HG03095 (cell line): ENCODE measurements around the gene ZDHHC4.
A peak's percentile ranks its signal among the peaks of the same experiment; 100 is the strongest.

Experiments
- ATAC-seq: cut with Tn5 transposase; IDR thresholded peaks from one replicate; pipeline ENCODE4 v1.9.1; 2021; ENCODE audit warnings: moderate library complexity; ENCODE audit not compliant: unreplicated experiment

Gene ZDHHC4

DNA sequence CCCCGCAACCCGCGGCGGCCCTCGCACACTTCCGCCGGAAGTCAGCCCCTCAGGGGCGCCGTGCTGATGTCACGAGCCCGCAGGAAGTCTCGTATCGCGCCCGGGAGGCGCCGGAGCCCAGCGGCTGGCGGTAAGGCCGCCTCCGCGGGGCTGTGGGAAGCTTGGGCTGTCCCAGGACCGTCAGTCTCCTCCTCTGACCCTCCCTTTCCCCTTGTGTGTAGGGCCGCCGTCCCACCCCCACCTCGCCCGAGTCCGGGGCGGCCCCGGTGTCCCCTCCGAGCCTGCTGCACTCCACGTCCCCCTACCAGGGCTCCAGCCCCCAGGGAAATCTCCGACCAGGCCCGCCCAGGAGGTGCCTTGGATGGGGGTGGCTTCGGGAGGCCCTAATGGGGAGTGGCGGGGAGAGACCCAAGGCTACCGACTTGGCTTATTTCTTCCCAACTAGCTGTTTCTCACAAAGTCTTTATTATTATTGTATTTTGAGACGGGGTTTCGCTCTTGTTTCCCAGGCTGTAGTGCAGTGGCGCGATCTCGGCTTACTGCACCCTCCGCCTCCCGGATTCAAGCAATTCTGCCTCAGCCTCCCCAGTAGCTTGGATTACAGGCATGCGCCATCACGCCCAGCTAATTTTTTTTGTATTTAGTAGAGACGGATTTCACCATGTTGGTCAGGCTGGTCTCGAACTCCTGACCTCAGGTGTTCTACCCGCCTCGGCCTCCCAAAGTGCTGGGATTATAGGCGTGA, at the start of gene ZDHHC4:
Gene ZDHHC4 (plus strand): TSS at position 86 of the 745 bp plus-strand sequence. CDS start 3,108 bp downstream, outside the sequence.
- ATAC-seq = peak; percentile 97

DNA sequence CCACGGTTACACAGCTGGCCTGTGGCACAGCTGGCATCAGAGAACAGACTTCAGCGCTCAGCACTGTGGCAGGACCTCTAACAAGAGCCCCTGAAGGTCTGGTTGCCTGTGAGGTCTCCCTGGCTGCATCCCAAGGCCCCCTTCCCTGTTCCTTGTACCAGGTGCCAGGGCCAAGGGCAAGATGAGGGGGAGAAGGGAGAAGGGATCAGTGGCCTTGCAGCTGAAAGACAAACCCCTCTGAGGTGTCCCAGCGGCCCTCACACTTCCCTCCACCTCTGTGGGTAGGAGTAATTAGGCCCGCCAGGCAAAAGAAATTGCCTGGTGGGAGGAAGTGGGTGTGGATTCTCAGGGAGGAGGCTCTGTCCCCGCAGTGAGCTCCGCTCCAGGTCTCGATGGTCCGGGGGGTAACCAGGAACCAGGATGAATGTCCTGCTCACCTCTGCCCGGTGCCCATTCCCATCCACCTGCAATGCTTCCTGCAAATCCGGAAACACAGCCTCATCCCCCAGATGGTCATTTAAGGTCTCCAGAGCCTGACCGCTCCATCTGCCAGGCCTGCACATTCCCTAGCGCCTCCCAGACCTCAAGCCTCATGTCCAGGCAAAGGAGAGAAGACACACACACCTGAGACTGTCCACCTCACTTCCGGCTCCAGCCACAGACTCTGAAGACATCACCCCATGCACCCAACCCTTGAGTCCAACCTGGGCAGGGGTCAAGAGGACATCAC, 48.7 kb upstream of the ZDHHC4 start:
- ATAC-seq = no peak

DNA sequence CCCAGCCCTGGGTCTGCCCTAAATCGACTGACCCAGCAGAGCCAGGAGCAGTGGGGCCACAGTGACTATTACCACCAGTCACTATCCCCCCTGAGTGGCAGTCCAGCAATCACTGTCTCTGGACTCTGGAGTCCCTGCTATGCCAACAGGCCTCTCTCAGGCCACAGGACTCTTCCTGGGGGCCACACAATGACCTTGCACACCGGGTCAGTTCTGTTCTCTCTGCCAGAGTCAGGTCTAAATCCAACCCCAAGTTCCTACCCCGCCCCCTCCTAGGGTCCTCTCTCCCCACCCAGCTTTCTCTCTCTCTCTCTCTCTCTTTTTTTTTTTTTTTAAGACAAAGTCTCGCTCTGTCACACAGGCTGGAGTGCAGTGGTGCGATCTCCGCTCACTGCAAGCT, 47.6 kb upstream of the ZDHHC4 start:
- ATAC-seq = no peak

DNA sequence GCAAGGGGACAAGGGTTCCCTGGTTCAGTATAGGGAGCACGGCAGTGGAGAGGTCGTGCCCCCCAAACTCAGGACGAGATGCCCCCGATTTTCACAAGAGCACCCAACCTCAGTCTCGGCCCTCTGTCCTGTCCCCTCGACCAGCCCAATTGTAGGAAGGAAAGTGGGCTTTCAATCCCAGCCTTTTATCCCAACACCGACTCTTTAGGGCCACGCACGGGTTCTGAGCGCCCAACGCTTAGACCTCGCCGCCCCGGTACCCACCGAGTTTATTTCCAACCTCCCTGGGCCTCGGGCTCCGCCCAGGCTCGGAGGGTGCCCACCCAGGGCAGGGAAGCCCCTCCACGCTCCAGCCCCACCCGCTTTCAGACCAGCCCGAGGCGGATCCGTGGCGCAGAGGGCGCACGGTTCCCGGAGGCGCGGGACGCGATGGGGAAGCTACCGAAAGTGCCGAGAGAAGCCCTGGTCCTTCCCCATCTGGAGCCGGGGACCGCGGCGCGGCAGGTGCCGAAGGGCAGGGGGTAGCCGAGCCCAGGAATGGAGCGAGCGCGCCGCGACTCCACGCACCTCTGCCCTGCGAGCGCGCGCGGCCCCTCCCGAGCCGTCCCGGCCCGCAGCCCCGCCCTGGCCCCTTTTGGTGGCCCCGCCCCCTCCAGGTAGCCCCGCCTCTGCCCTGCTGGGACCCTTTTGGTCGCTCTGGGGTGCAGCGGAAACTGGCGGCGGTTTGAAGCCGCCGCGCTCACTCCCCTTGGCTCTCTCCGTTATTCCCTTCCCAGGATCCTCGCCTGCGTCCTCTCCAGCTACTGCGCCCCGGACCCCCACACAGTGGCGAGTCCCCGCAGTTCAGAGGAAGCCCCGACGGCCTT, 46.4 kb upstream of the ZDHHC4 start:
- ATAC-seq = peak; percentile 57

DNA sequence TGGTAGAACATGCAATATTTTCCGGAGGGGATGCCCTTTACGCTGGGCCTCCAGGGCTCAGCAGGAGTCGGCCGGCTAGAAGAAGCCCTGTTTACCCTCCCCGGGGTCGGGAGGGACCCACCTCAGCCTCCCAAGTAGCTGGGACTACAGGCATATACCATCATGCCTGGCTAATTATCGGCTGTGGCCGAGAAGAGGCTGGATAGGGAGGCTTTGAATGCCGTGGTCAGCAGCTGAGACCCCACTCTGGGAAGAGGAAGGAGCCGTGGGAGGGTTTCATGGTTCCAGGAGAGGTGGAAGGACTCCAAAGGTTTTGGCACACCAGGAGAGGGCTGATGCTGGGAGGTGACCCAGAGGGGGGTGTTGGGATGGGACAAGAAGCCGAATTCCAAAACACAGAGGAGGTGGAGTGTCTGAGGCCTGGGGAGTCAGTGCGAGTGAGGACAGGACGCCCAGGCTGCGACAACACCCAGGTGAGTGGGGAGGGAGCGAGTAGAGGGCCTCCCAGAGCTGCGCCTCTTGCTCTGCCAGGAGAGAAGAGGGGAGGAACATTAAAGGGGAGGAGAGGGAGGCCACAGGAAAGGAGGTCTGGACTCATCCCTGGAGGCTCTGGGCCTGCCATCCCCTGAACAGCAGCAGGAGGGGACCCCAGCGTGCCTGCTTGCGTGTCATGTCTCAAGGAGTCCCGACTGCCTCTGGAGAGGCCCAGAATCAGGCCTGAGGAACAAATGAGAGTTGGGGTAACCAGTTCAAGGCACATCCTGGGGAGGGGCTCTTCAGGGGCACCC, 45.6 kb upstream of the ZDHHC4 start:
- no peak for ATAC-seq

DNA sequence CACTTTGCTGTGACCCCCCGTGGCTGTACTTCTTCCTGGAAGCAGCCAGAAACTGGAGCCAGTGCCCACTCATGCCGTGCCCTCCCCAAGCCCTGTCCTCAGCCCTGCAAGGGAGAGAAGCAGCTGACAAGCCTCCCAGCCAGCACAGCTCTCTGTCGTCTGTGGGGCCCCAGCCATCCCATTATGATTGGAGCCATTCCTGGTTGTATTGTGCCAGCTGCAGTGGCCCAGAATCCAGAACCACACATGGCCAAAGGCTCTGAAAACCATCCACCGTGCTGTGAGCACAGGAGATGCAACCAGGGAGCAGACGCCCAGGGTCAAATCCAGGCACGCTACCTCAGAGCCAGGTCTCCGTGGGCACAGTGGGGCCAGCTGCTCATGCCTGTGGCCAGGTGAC, 44.7 kb upstream of the ZDHHC4 start:
- ATAC-seq = no peak

DNA sequence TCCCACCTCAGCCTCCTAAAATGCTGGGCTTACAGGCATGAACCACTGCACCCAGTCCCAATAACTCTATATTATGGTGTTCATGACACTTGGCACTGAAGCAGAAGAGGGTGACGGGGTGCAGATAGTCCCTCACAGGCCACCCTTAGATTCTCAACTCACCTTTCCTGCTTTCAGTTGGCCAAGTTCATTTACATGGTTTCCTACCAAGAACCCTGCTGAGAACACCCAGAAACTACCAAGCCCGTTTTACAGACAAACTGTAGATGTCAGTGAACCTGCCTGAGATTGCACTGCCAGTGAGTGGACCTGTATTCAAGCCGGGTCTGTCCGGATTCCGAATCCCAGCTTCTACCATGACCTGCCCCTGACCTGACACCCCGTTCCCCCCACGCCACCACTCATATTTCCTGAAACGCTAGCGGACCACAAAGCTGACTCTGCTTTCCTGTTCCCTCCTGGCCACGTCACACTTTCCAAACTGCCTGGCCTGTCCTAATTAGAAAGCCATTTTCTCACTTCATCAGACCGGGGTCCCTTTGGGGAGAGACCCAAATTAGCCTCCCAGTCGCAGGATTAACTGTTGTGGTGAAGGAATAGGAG, 43.3 kb upstream of the ZDHHC4 start:
- ATAC-seq = no peak

DNA sequence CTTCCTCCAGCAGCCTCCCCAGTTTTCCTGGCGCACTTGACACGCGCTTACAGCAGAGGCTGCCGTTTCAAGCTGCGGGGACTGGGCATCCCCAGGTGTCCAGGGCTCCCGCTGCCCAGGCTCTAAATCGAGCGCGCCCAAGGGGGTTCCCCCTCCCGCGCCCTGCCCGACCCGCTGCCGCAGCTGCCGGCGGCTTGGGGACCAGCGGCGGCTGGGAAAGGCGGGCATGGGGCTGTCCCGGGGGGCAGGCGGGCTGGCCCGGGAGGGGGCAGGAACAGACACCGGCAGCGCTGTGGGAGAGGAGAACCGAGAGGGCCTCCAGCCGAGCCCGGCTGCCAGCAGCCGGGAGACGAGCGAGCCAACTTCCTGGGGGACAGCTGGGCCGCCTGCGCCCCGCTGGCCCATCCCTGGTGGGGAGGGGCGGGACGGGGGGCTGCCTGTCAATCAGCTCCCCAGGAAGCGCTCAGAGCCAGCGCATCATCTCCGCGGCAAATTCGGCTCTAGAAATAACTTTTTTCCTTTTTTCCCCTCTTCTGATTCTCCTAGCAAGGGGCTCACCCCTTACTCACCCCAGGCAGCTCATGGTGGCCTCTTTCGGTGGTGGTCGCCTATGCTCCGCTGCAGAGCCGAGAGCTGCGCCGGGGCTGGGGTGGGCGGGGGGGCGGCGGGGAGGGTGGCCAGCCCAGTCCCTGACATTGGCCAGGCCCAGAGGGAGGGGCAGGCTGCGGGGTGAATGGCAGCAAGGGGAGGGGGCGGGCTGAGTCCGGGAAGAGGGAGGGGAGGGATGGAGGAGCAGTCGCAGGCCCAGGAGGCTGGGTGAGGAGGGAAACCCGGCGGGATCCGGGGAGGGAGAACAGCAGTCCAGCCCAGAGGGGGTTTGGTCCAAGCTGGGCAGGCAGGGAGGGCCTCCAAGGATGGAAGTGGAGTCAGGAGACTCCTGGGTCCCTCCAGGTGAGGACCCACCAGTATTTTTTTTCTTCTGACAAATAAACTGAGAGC, 40.7 kb upstream of the ZDHHC4 start:
- no peak for ATAC-seq

DNA sequence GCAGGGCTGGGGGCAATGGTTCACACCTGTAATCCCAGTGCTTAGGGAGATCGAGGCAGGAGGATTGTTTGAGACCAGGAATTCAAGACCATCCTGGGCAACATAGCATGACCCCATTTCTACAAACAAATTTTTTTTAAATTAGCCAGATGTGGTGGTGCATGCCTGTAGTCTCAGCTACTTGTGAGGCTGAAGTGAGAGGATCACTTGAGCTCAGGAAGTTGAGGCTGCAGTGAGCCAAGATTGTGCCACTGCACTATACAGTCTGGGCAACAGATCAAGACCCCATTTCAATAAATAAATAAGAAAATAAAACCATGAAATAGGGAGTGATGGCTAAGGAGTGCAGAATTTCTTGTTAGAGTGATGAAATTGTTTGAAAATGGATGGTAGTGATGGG, 34.9 kb upstream of the ZDHHC4 start:
- no peak for ATAC-seq

DNA sequence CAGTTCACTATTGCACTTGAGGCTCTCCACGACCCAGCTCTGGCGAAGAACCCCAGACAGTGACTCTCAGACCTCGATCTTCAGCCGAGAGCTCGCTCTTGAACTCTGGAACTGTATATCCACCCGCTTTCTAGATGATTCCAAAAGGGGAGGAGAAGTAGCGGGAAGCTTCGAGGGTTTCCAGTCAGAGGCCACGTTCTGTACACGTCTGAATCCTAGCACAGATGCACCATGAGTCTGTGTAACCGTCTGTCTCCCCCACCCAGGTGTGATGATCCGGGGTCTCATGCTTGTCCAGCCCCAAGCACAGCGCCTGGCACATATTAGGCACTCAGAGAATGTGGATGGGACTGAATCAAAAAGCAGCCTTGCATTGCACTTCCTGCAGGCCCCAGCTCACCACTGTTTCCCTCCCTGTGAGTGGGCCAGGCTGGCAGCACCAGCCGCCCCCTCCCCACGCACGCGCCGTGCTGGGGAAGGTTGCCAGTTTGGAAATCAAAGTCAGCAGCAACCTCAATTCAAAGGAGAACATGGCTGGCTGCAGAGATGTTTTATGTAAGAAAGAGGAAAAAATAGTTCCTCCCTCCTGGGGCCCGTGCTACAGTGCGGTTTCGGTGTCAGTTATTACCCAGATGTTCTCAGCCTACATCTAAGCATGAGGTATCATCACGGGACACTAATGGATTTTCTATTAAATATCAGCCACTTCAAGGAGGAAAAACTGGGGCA, 31.7 kb upstream of the ZDHHC4 start:
- no peak for ATAC-seq

DNA sequence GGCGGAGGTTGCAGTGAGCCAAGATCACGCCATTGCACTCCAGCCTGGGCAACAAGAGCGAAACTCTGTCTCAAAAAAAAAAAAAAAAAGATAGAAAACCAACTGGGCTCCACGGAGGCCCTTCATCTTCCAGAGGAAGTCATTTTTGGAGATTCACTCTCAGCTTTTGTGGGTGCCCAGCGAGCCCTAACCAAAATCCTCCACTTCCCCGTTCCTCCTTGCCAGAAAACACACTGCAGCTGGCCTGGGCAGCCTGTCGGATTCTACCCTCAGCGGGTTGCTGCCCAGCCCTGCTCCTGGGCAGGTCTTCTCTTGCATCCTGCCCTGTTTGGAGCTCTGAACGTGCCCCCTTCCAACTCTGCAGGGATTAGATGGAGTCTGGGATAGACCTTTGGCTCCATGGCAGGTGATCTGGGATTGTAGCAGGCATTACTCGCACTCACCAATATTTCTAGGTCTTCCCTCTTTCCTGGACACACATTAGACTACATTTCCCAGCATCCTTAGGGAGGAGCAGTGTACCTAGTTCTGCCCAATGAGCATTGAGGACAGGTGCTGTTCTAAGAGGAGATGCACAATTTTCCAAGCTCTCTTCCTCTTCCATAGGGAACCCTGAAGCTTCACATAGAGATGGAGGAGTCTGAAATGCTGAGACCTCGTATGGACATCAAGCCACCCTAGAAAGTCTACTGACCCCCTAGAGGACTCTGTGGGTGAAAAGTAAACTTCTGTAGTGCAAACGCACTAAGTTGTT, 30.6 kb upstream of the ZDHHC4 start:
- ATAC-seq = no peak

DNA sequence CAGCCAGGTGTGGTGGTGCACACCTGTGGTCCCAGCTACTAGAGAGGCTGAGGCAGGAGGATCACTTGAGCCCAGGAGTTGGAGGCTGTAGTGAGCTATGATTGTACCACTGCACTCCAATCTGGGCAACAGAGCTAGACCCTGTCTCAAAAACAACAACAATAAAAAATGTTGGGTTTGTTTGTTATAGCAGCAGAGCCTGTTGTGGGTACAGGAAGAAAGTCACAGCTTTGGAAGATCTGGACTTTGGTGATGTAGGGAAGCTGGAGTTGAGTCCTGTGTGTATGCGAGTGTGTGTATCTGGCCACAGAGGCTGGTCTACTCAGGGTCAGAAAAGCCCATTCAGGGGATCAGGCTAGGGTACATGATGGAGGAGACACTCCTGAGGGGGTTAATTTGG, 29.9 kb upstream of the ZDHHC4 start:
- ATAC-seq = no peak

DNA sequence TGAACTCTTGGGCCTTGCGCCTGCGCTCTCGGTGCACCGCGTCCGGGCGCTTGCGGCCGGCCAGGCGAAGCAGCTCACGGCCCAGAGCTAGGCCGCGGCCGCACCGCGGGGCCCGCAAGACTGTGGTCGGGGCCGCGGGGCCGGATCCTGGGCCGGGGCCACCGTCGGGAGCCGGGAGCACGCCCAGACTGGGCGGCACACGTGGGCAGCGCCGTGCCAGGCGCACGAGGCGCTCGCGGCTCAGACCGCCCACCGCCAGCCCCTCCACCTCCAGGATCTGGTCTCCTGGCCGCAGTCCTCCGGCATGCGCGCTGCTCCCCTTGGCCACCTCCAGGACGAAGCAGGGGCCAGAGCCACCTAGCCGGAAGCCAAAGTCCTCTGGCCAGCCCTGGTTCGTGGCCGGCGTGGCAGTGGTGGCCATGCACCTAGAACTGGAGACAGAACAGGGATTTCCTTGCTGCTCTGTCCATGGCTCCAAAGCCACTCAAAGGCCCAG, 26.2 kb upstream of the ZDHHC4 start, which contains the start of gene GRID2IP:
Gene GRID2IP (minus strand): TSS at position 446 of the 496 bp plus-strand sequence. CDS start 25 bp downstream, at position 421.
- ATAC-seq = no peak

DNA sequence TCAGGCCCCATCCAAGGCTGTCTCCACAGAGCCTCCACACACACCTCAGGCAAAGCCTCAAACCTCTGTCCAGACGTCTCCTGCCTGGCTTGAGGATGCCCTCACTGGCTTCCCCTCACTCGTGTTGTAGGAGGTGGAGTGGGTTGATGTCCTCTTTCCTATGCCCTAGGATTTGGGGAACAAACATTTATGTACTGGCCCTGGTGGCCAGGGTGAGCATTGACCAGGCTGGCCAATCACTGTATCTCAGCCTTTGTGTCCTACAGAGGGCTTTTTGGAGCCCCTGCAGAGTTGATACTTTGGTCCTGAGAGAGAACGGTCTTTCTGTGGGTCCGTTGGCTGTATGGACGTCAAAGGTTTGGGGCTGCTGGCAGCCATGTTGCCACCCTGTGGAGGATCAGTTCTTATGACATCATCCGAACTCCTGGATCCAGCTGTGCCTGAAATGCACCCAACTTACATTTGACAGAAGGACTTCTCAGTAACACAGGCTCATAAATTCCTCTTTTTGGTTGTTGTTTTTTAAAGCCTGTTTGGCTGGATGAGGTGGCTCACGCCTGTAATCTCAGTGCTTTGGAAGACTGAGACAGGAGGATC, 23.7 kb upstream of the ZDHHC4 start:
- ATAC-seq = no peak

DNA sequence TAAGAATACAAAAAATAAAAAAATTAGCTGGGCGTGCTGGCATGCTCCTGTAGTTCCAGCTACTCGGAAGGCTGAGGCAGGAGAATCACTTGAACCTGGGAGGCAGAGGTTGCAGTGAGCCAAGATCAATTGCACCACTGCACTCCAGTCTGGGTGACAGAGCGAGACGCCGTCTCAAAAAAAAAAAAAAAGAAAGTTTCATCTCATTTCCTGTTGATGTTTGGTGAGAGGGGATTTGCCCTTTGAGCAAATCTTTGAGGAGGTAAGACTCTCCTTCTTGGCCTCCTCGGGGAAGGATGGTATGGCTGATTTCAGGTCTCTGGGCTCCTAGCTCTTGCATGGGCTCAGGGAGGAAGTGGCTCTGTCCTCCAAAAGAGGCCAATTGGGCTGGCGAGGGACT, 22.4 kb upstream of the ZDHHC4 start:
- no peak for ATAC-seq

DNA sequence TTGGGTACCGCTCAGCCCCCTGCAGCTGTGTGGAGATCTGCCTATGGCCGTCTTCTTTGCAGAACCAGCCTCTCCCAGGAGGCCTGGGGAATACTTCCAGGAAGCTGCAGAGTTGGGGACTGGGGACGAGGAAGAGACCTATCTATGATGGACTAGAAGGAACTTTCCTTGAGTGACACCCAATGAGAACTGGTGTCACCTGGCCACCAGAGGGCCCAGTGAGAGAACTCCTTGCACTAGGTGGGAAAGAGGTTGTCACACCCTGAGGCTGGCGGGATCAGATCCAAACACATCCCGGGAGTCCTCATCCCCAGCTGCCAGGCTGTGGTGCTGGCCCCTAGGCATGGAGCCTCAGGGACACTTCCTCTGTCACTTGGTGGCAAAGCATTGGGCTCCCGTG, 21.1 kb upstream of the ZDHHC4 start:
- ATAC-seq = no peak

DNA sequence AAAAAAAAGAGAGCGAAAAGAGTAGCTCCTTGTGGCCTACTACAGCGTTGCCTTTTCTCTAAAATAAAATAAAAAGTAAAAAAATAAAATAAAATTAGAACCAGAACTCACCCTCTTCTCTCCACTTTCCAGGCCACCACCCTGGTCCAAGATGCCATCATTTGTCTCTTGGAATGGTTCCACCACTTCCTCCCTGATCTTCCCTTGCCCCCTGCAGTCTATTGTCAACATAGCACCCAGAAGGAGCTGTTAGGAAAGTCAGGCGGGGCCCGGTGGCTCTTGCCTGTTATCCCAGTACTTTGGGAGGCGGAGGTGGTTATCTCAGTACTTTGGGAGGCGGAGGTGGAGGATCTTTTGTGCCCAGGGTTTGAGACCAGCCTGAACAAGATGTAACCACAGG, 18.4 kb upstream of the ZDHHC4 start:
- no peak for ATAC-seq
